Spleen (tissue), 11 donors: ENCODE measurements around the gene TTN. TPM values are rescaled to one million over a fixed set of nuclear protein-coding genes. Genes with fewer than 3 reads are reported as not detected.

ENCODE experiments used
- DNase-seq: peaks from one replicate; pipeline ENCODE4 v3.0.0-alpha.2; 2020
- H3K27ac ChIP-seq, 8 donors: fragments of 200-600 bp; sonication (generic) in 7 of 8; 1 replicate in 4 of 8; 2 replicates in 4 of 8; pipeline versions ENCODE4 v1.5.0 to v1.8.0; 2016 to 2021; ENCODE audit warnings: inconsistent platforms in 4 of 8, mild to moderate bottlenecking in 4 of 8, moderate library complexity in 1 of 8
- H3K27me3 ChIP-seq, 7 donors: fragments of 200-600 bp; sonication (generic) in 6 of 7; replicated peaks in 1 of 7; 1 replicate in 4 of 7; 2 replicates in 3 of 7; pipeline versions ENCODE4 v1.5.0 to v1.8.0; 2016 to 2021; ENCODE audit warnings: inconsistent platforms in 3 of 7, mild to moderate bottlenecking in 1 of 7
- H3K36me3 ChIP-seq, 6 donors: fragments of 200-600 bp; sonication (generic) in 5 of 6; 1 replicate in 4 of 6; 2 replicates in 2 of 6; pipeline versions ENCODE4 v1.5.0 to v1.8.0; 2016 to 2021; ENCODE audit warnings: inconsistent platforms in 2 of 6
- H3K4me1 ChIP-seq, 6 donors: fragments of 200-600 bp; sonication (generic) in 5 of 6; 1 replicate in 3 of 6; 2 replicates in 3 of 6; pipeline versions ENCODE4 v1.5.0 to v1.8.0; 2016 to 2021; ENCODE audit warnings: inconsistent platforms in 3 of 6
- H3K4me3 ChIP-seq, 8 donors: fragments of 200-600 bp; sonication (generic) in 7 of 8; 1 replicate in 4 of 8; 2 replicates in 4 of 8; pipeline versions ENCODE4 v1.5.0 to v1.8.0; 2016 to 2021; ENCODE audit warnings: inconsistent platforms in 4 of 8, mild to moderate bottlenecking in 4 of 8, moderate library complexity in 2 of 8
- H3K9me3 ChIP-seq, 8 donors: fragments of 200-600 bp; sonication (generic) in 7 of 8; 1 replicate in 4 of 8; 2 replicates in 4 of 8; pipeline versions ENCODE4 v1.5.0 to v1.8.0; 2016 to 2021; ENCODE audit warnings: inconsistent platforms in 4 of 8
- POLR2A ChIP-seq, 3 donors: fragments of 450-650 bp; IDR thresholded peaks; one replicate each; pipeline ENCODE4 v1.5.1; 2017; ENCODE audit warnings: antibody characterized with exemption in 3 of 3, mild to moderate bottlenecking in 1 of 3
- POLR2AphosphoS5 ChIP-seq, 3 donors: sonication (generic); formaldehyde crosslinking; IDR thresholded peaks; one replicate each; pipeline ENCODE4 v1.5.1; 2017; ENCODE audit warnings: antibody characterized with exemption in 3 of 3
- WGBS, 5 donors: extraction: QIAGEN DNeasy Blood & Tissue Kit in 3 of 5; methylation state at CpG; one replicate each; pipeline versions ENCODE4 v1.1.5 to v1.1.7; 2013 to 2018; 5-methylcytosine and 5-hydroxymethylcytosine counted together
- intact Hi-C: fragments of 100-400 bp; cut with DNase I; formaldehyde crosslinking; loops from one replicate; pipeline ENCODE4 v1.15.0; 2023; ENCODE audit warnings: low total_unique reads
- polyA plus RNA-seq, 3 donors: library from polyadenylated mRNA; stranded (reverse); fragments of 200-250 nt; gene quantifications; one replicate each; pipeline ENCODE4 v1.2.1, GENCODE V29; 2013
- total RNA-seq, 7 donors: library from RNA; depleted of rRNA in 3 of 7; stranded (reverse); fragments of >200 nt in 3 of 7; fragmentation: NEBNext Ultra II Directional in 4 of 7; extraction: Animal tissue kit (Norgen Biotek cat#: 25700) in 4 of 7; gene quantifications; one replicate each; pipeline versions ENCODE4 v1.1.0 to v1.2.1, GENCODE V29; 2016 to 2021
- TF ChIP-seq, protein P1 (sequence below), 11 experiments: fragments of 200-600 bp in 7 of 11; fragments of 450-650 bp in 4 of 11; sonication (generic) in 4 of 11; IDR thresholded peaks in 8 of 11; conservative IDR thresholded peaks in 3 of 11; 1 replicate in 7 of 11; 2 replicates in 4 of 11; pipeline versions ENCODE4 v1.4.0 to v1.8.0; 2016 to 2021; ENCODE audit warnings: antibody characterized with exemption in 11 of 11, inconsistent platforms in 4 of 11, mild to moderate bottlenecking in 1 of 11
- donor health status: healthy with polysubstance abuse.
- donor health status: DM: no; HTN: no; CAD: no; lungs with moderate emphysema.
- donor health status: DM: no; HTN: no; CAD: no.
- donor health status: Bipolar disorder and iron deficiency.
- donor health status: healthy.
- donor health status: DM: no; HTN: no; CAD: no.
- donor health status: DM: yes; HTN: yes; CAD: no.

Gene TTN
- total and polyA plus RNA-seq, 10 donors = 0.23 to 28.5 (median 19.6) TPM

DNA sequence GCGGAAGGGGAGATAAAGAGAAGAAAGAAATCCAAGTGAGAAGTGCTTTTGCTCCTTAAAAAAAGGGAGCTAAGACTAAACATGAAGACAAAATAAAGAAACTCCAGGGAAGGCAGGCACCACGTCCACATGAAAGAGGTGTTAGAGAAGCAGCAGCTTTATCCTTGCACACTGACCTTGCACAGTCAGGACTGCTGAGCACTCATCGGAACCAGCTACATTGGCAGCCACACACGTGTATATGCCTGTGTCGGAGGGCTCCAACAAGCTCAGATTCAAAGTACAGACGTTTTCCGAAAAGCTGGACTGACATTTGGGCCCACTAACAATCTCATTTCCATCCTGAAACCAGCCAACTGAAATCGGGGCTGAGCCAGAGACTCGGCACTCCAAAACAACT, 88.2 kb downstream of the TTN start:
- DNase-seq = no peak
- H3K27ac ChIP-seq = no peak overlapping the region
- H3K4me1 ChIP-seq = no peaks in the 10 kb centered on the region
- no peak overlapping the region for H3K4me3 ChIP-seq
- H3K9me3 ChIP-seq = no peaks in the 10 kb centered on the region
- TF ChIP-seq, protein P1, sequence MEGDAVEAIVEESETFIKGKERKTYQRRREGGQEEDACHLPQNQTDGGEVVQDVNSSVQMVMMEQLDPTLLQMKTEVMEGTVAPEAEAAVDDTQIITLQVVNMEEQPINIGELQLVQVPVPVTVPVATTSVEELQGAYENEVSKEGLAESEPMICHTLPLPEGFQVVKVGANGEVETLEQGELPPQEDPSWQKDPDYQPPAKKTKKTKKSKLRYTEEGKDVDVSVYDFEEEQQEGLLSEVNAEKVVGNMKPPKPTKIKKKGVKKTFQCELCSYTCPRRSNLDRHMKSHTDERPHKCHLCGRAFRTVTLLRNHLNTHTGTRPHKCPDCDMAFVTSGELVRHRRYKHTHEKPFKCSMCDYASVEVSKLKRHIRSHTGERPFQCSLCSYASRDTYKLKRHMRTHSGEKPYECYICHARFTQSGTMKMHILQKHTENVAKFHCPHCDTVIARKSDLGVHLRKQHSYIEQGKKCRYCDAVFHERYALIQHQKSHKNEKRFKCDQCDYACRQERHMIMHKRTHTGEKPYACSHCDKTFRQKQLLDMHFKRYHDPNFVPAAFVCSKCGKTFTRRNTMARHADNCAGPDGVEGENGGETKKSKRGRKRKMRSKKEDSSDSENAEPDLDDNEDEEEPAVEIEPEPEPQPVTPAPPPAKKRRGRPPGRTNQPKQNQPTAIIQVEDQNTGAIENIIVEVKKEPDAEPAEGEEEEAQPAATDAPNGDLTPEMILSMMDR (IDR thresholded peaks at IDR 0.05 in 8 of 11, conservative IDR thresholded peaks at IDR 0.05 in 3 of 11) = no peak
- TF ChIP-seq POLR2AphosphoS5 (IDR thresholded peaks at IDR 0.05) (no peak), POLR2A (IDR thresholded peaks at IDR 0.05) (no peak)
- WGBS, 5 donors = 84 to 92% (median 86%) methylated on average over 9 of the region's 9 CpGs
- intact Hi-C loops = no loop called here
- no peaks in the 10 kb centered on the region for H3K27me3 ChIP-seq
- peaks cover 0 to 28% (median 0%) of the 10 kb centered on the region in 6 donors for H3K36me3 ChIP-seq

GRCh38 chr2:178718283-178718682, 88.9 kb downstream of the TTN start:
- Histone ChIP-seq H3K4me3 (no peak overlapping the region), H3K27ac (no peak overlapping the region), H3K9me3 (no peaks in the 10 kb centered on the region), H3K4me1 (no peaks in the 10 kb centered on the region), H3K27me3 (no peaks in the 10 kb centered on the region), H3K36me3 (peaks cover 0 to 24% (median 0%) of the 10 kb centered on the region in 6 donors)
- TF ChIP-seq, protein P1 (IDR thresholded peaks at IDR 0.05 in 8 of 11, conservative IDR thresholded peaks at IDR 0.05 in 3 of 11) = no peak
- TF ChIP-seq POLR2AphosphoS5 (IDR thresholded peaks at IDR 0.05) = no peak
- no peak for DNase-seq
- WGBS, 5 donors = 30 to 50% (median 42%) methylated on average over 2 of the region's 2 CpGs
- intact Hi-C loops = no loop called here

DNA sequence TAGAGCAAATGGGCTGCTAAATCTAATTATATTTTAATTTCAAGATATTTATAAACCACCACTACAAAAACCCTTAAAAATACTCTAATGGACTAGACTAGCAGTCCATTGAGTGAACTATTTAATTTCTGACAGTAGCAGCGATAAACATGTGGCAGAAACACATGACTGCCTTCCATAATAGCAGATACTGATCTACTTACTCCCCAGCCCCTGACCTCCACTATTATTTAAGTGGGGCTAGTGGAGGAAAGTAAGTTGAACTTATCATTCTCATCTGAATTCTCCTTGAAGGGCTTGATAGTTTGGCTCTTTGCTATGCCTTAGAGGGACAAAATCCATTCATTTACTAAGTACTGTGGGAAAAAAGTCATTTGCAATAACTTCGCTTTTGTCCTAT, 90.8 kb downstream of the TTN start:
- intact Hi-C loops = no loop called here
- H3K9me3 ChIP-seq = no peaks in the 10 kb centered on the region
- TF ChIP-seq POLR2A (IDR thresholded peaks at IDR 0.05) (no peak), POLR2AphosphoS5 (IDR thresholded peaks at IDR 0.05) (no peak)
- TF ChIP-seq, protein P1 (IDR thresholded peaks at IDR 0.05 in 8 of 11, conservative IDR thresholded peaks at IDR 0.05 in 3 of 11) = no peak
- H3K36me3 ChIP-seq = peaks cover 0 to 15% (median 2%) of the 10 kb centered on the region in 6 donors
- H3K27me3 ChIP-seq = no peaks in the 10 kb centered on the region
- DNase-seq = no peak
- no peak overlapping the region for H3K27ac ChIP-seq
- H3K4me1 ChIP-seq = no peaks in the 10 kb centered on the region
- H3K4me3 ChIP-seq = no peak overlapping the region
- WGBS, 5 donors = 89 to 99% (median 92%) methylated on average over 2 of the region's 2 CpGs

DNA sequence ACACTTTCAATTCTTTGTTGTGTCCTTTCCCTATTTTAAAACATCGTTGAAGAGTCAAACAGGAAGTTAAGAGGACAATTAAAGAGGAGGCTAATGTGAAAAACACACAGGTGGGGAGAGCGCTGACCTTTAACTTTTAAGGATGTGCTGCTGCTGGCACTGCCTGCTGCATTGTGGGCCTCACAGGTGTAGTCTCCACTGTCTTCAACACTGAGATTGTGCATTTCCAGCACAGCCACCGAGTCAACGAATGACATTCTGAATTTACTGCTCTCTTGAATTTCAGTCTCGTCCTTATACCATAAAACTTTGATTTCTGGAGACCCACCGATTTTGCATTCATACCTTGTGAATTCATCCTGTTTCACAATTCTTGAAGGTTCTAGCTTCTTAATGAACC, 91.9 kb downstream of the TTN start:
- Histone ChIP-seq H3K27me3 (no peaks in the 10 kb centered on the region), H3K4me3 (no peak overlapping the region), H3K36me3 (peaks cover 0 to 21% (median 2%) of the 10 kb centered on the region in 6 donors), H3K4me1 (no peaks in the 10 kb centered on the region), H3K9me3 (no peaks in the 10 kb centered on the region), H3K27ac (no peak overlapping the region)
- intact Hi-C loops = no loop called here
- no peak for TF ChIP-seq POLR2A (IDR thresholded peaks at IDR 0.05)
- TF ChIP-seq POLR2AphosphoS5 (IDR thresholded peaks at IDR 0.05) = no peak
- TF ChIP-seq, protein P1 (IDR thresholded peaks at IDR 0.05 in 8 of 11, conservative IDR thresholded peaks at IDR 0.05 in 3 of 11) = no peak
- DNase-seq = no peak
- WGBS, 5 donors = 83 to 92% (median 87%) methylated on average over 6 of the region's 6 CpGs
